Type B pancreatic cell (in vitro differentiated cells): ENCODE measurements around the gene PLCB1. TPM values are rescaled to one million over a fixed set of nuclear protein-coding genes. Genes with fewer than 3 reads are reported as not detected.

ENCODE experiments used
- DNase-seq: peaks from one replicate; pipeline ENCODE4 v3.0.0; 2021; ENCODE audit warnings: mixed read lengths; ENCODE audit not compliant: unreplicated experiment; ENCODE audit errors: extremely low spot score
- H3K27ac Mint-ChIP-seq: 2 replicates; pipeline ENCODE4 v1.8.0; 2021; ENCODE audit warnings: mild to moderate bottlenecking, mixed read lengths
- H3K27me3 Mint-ChIP-seq: 2 replicates; pipeline ENCODE4 v1.8.0; 2021; ENCODE audit warnings: mixed read lengths
- H3K36me3 Mint-ChIP-seq: 2 replicates; pipeline ENCODE4 v1.8.0; 2021; ENCODE audit warnings: mixed read lengths
- H3K4me1 Mint-ChIP-seq: one replicate; pipeline ENCODE4 v1.8.0; 2021; ENCODE audit warnings: mixed read lengths; ENCODE audit not compliant: unreplicated experiment
- H3K4me3 Mint-ChIP-seq: 2 replicates; pipeline ENCODE4 v1.8.0; 2021; ENCODE audit warnings: mild to moderate bottlenecking, mixed read lengths
- H3K9me3 Mint-ChIP-seq: 2 replicates; pipeline ENCODE4 v1.8.0; 2021; ENCODE audit warnings: mixed read lengths
- total RNA-seq: library from RNA; stranded (reverse); gene quantifications from 2 replicates; pipeline ENCODE4 v1.2.1, GENCODE V29; 2021; ENCODE audit warnings: low replicate concordance
- TF ChIP-seq, protein P1 (sequence below): fragments of 200-600 bp; sonication (generic); conservative IDR thresholded peaks from 2 replicates; pipeline ENCODE4 v1.5.0; 2021; ENCODE audit warnings: antibody characterized with exemption, mild to moderate bottlenecking

Gene PLCB1
- total RNA-seq, 1 donor from 2014 or later = 17.9 TPM

DNA sequence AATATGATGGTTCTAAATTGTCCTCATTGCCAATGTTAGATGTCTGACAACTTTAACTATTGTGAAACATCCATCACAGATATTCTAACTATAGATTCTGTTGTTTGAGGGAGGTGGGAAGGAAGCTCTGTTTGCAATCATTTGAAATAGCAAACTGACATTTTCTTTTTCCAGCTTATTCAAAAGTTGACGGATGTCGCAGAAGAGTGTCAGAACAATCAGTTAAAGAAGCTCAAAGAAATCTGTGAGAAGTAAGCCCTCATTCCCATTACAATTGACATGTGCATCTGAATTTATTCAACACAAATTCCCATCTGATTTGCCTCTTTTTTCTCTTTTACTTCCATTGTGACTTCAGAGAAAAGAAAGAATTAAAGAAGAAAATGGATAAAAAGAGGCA is 656.2 kb downstream of the PLCB1 start:
- H3K27ac Mint-ChIP-seq = no peak overlapping the region

DNA sequence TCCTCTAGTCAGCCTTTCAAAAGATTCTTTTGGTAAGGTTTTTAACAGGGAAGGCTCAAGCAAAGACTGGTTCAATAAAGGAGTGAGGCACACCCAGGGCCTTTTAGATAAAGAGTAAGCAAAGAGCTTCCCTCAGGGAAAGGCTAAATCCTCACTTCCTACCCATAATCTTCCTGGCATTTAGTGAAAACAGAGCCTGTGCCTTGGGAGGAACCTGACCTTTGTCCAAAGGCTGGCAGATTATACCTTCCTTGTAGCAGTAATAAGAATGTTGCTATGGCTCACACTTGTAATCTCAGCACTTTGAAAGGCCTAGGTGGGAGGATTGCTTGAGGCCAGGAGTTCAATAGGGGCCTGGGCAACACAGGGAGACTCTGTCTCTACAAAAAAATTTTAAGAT is 656.8 kb downstream of the PLCB1 start:
- TF ChIP-seq, protein P1, sequence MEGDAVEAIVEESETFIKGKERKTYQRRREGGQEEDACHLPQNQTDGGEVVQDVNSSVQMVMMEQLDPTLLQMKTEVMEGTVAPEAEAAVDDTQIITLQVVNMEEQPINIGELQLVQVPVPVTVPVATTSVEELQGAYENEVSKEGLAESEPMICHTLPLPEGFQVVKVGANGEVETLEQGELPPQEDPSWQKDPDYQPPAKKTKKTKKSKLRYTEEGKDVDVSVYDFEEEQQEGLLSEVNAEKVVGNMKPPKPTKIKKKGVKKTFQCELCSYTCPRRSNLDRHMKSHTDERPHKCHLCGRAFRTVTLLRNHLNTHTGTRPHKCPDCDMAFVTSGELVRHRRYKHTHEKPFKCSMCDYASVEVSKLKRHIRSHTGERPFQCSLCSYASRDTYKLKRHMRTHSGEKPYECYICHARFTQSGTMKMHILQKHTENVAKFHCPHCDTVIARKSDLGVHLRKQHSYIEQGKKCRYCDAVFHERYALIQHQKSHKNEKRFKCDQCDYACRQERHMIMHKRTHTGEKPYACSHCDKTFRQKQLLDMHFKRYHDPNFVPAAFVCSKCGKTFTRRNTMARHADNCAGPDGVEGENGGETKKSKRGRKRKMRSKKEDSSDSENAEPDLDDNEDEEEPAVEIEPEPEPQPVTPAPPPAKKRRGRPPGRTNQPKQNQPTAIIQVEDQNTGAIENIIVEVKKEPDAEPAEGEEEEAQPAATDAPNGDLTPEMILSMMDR = no peak
- Mint-ChIP-seq H3K36me3 (peaks cover 3% of the 10 kb centered on the region), H3K27ac (no peak overlapping the region), H3K4me1 (peaks cover 6% of the 10 kb centered on the region), H3K9me3 (no peaks in the 10 kb centered on the region), H3K4me3 (no peak overlapping the region), H3K27me3 (no peaks in the 10 kb centered on the region)
- DNase-seq = no peak

More for the DNA sequence above, 656.2 kb downstream of the PLCB1 start:
- no peak for DNase-seq
- no peaks in the 10 kb centered on the region for H3K9me3 Mint-ChIP-seq
- peaks cover 6% of the 10 kb centered on the region for H3K4me1 Mint-ChIP-seq
- TF ChIP-seq, protein P1 = no peak
- no peaks in the 10 kb centered on the region for H3K27me3 Mint-ChIP-seq
- H3K4me3 Mint-ChIP-seq = no peak overlapping the region
- H3K36me3 Mint-ChIP-seq = peaks cover 3% of the 10 kb centered on the region

DNA sequence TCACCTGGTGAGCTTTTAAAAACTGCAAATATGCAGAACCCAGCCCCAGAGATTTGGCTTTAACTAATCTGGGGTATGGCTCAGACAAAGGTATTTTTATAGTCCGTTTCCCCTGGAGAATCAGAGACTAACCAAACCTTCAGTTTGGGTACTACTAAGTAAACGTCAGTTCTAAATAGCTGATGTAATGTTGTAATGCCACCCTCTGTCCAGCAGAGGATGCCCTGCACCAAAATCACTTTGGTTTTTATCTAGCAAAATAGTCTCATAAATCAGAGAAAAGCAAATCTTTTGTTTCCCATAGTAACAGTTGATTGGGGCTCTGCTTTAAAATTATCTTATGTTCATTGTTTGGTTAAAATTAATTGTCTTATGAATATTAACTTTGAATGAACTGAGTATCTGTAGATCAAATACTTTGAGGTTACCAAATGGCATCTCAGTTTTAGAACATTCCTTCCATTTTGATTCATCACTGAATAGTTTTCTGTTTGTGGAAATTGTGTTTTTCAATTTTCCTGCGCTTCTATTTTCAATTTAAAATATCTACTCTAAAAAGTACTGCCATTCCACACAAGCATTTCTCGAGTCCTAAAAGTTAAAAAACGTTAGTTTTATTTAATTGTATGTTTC is 658.5 kb downstream of the PLCB1 start:
- H3K4me3 Mint-ChIP-seq = no peak overlapping the region
- no peaks in the 10 kb centered on the region for H3K9me3 Mint-ChIP-seq
- H3K36me3 Mint-ChIP-seq = peaks cover 3% of the 10 kb centered on the region
- peaks cover under 1% of the 10 kb centered on the region for H3K4me1 Mint-ChIP-seq
- H3K27ac Mint-ChIP-seq = no peak overlapping the region
- H3K27me3 Mint-ChIP-seq = no peaks in the 10 kb centered on the region
- TF ChIP-seq, protein P1 = peak; percentile 97
- no peak for DNase-seq

DNA sequence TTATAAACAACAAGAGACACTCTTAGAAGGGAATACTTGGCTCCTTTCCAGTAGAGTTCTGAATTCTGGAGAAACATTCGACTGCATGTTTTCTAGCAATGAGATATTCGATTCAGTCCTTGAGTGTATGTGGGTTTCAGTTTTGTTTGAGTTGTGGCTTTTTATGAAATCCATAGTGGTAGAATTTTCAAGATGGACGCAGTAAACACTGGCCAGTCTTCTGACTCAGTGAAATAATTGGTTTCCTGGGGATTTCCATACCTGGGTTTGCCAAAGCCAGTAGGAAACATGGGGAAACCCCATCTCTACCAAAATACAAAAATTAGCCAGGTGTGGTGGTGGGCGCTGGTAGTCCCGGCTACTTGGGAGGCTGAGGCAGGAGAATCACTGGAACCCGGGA is 663.3 kb downstream of the PLCB1 start:
- Mint-ChIP-seq H3K4me1 (no peaks in the 10 kb centered on the region), H3K27me3 (no peaks in the 10 kb centered on the region), H3K36me3 (no peaks in the 10 kb centered on the region), H3K4me3 (no peak overlapping the region), H3K9me3 (no peaks in the 10 kb centered on the region), H3K27ac (no peak overlapping the region)
- no peak for DNase-seq
- TF ChIP-seq, protein P1 = no peak

DNA sequence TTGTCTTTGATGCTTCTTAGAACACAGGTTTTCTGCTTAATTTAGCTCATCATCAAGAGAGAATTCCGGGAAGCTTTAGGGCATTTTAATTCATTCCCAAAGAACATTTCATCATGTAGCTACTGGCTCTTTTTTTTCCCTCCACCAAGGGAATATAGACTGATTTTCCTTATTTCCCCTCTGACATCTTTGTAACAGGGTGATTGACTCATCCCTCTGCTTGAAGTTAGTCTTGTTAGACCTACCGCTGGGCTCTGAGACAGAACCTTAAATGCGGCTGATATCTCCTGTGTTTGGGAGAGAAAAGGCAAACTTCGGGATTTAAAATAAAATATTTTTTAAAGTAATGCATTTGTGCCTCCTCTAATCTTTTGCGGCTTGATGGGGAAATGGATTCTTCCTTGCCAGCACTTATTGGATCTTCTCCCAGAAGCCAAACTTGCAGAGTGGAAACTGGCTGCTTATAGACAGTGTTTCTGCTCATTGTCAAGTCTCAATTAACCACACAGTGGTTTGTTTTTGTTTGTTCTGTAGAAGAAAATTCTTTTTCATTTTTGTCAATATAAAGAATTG is 664.1 kb downstream of the PLCB1 start:
- DNase-seq = no peak
- TF ChIP-seq, protein P1 = no peak
- Mint-ChIP-seq H3K27ac (no peak overlapping the region), H3K4me1 (no peaks in the 10 kb centered on the region), H3K36me3 (no peaks in the 10 kb centered on the region), H3K27me3 (no peaks in the 10 kb centered on the region), H3K9me3 (no peaks in the 10 kb centered on the region), H3K4me3 (no peak overlapping the region)
